Aorta (tissue), 5 donors: ENCODE results near the gene LRRC8D. TPM values are rescaled to one million over a fixed set of nuclear protein-coding genes. Genes with fewer than 3 reads are reported as not detected.
"Not testable (repeated sequence)": the region's sequence is repeated elsewhere in the genome, so short reads cannot be mapped to it uniquely, and the experiment has no call there.

Experiments used
- ATAC-seq: fragments of 200-7000 bp; cut with Tn5 transposase; one replicate; pipeline ENCODE4 v1.9.1; 2022; ENCODE audit warnings: moderate library complexity; ENCODE audit not compliant: low FRiP score
- DNase-seq, 2 donors: peaks; one replicate each; pipeline ENCODE4 v3.0.0-alpha.2; 2020
- H3K27ac ChIP-seq, 2 donors: one replicate each; pipeline ENCODE4 v1.5.1; 2013; ENCODE audit warnings: low read length in 2 of 2, mild to moderate bottlenecking in 2 of 2, moderate library complexity in 2 of 2, control low read depth in 1 of 2, inconsistent platforms in 1 of 2, low read depth in 1 of 2
- H3K27me3 ChIP-seq, 2 donors: one replicate each; pipeline ENCODE4 v1.6.1; 2013; ENCODE audit warnings: control low read depth in 1 of 2, low read length in 1 of 2, mild to moderate bottlenecking in 1 of 2, moderate library complexity in 1 of 2; ENCODE audit not compliant: insufficient read depth in 2 of 2, control insufficient read depth in 1 of 2
- H3K36me3 ChIP-seq, 2 donors: one replicate each; pipeline ENCODE4 v1.6.1; 2013; ENCODE audit warnings: control low read depth in 1 of 2, low read length in 1 of 2, mild to moderate bottlenecking in 1 of 2; ENCODE audit not compliant: insufficient read depth in 2 of 2, control insufficient read depth in 1 of 2
- H3K4me1 ChIP-seq, 2 donors: one replicate each; pipeline ENCODE4 v1.6.1; 2013; ENCODE audit warnings: low read length in 2 of 2, control low read depth in 1 of 2, mild to moderate bottlenecking in 1 of 2, moderate library complexity in 1 of 2; ENCODE audit not compliant: insufficient read depth in 2 of 2, control insufficient read depth in 1 of 2
- H3K4me3 ChIP-seq, 2 donors: one replicate each; pipeline ENCODE4 v1.5.1; 2013; ENCODE audit warnings: low read length in 2 of 2, control low read depth in 1 of 2, mild to moderate bottlenecking in 1 of 2
- H3K9me3 ChIP-seq: one replicate; pipeline ENCODE4 v1.6.1; 2013; ENCODE audit warnings: mild to moderate bottlenecking, low read length; ENCODE audit not compliant: control insufficient read depth
- WGBS, 2 donors: extraction: QIAGEN DNeasy Blood & Tissue Kit; methylation state at CpG; one replicate each; pipeline ENCODE4 v1.1.7; 2013; 5-methylcytosine and 5-hydroxymethylcytosine counted together
- intact Hi-C, 2 donors: fragments of 100-400 bp; cut with DNase I; formaldehyde crosslinking; loops; one replicate each; pipeline versions ENCODE4 v1.14.2 to v1.15.0; 2022
- polyA plus RNA-seq, 2 donors: library from polyadenylated mRNA; stranded (reverse); fragments of 200-250 nt; gene quantifications; one replicate each; pipeline ENCODE4 v1.2.3, GENCODE V29; 2013
- total RNA-seq, 2 donors: library from RNA; stranded (reverse); fragmentation: NEBNext Ultra II Directional; extraction: Animal tissue kit (Norgen Biotek cat#: 25700); gene quantifications; one replicate each; pipeline ENCODE4 v1.2.1, GENCODE V29; 2021
- donor health status: healthy with polysubstance abuse.
- donor health status: Bipolar disorder and iron deficiency.
- donor health status: DM: no; HTN: no; CAD: no.
- donor health status: DM: no; HTN: no; CAD: no.
- donor health status: DM: yes; HTN: yes; CAD: no.

LRRC8D gene
- total and polyA plus RNA-seq, 4 donors: 0.38 to 10.3 (median 4.0) TPM

GRCh38 chr1:89982846-89983245 is 162.0 kb downstream of the LRRC8D start:
- H3K4me3 ChIP-seq, H3K9me3 ChIP-seq, H3K4me1 ChIP-seq, intact Hi-C loops, ATAC-seq, H3K36me3 ChIP-seq, H3K27me3 ChIP-seq, DNase-seq, H3K27ac ChIP-seq: not testable (repeated sequence)
- 68 to 78% methylated on average over 2 of the region's 2 CpGs for WGBS, 2 donors

GRCh38 chr1:89984564-89985116 is 163.8 kb downstream of the LRRC8D start:
- intact Hi-C loops: loop anchor here in 1 of 2 donors (5.0 kb wide), 1 partner anchor 142 kb away; no protein-coding TSS in a partner anchor
- H3K36me3 ChIP-seq, H3K4me3 ChIP-seq, H3K27ac ChIP-seq, H3K27me3 ChIP-seq, ATAC-seq, H3K9me3 ChIP-seq, H3K4me1 ChIP-seq, DNase-seq: not testable (repeated sequence)
- WGBS, 2 donors: 96 to 97% methylated on average over 30 to 33 of the region's 33 CpGs

- no peak for DNase-seq
- Histone ChIP-seq H3K4me3 (no peak overlapping the region), H3K27me3 (no peaks in the 10 kb centered on the region), H3K9me3 (no peaks in the 10 kb centered on the region), H3K27ac (no peak overlapping the region), H3K36me3 (no peaks in the 10 kb centered on the region), H3K4me1 (no peaks in the 10 kb centered on the region)
- ATAC-seq: no peak
- intact Hi-C loops: loop anchor here in 1 of 2 donors (5.0 kb wide), 1 partner anchor 144 kb away; no protein-coding TSS in a partner anchor
Measured at GRCh38 chr1:89986020-89986419, 165.2 kb downstream of the LRRC8D start.

Other genes starting within 250 kb of the LRRC8D start
- gene LRRC8C, start 187.9 kb upstream of the LRRC8D start, total RNA-seq: 10 to 100 TPM in 1 of 2 donors, 1 to 10 TPM in 1; 9.0 to 14.4 TPM
- gene LRRC8C, start 187.9 kb upstream of the LRRC8D start, polyA plus RNA-seq: 1 to 10 TPM in 1 of 2 donors, under 1 TPM in 1; 0.75 to 2.2 TPM
- gene ZNF326, start 174.1 kb downstream of the LRRC8D start, total RNA-seq: 10 to 100 TPM; 20.6 to 22.6 TPM
- 10 to 100 TPM; 11.9 to 18.9 TPM for gene ZNF326, start 174.1 kb downstream of the LRRC8D start, polyA plus RNA-seq